Vagina (tissue), 2 donors: Measurements from ENCODE around the gene RHOBTB3.

Experiments
- POLR2A ChIP-seq, 2 donors: fragments of 450-650 bp; IDR thresholded peaks; one replicate each; pipeline ENCODE4 v1.6.1; 2017; ENCODE audit warnings: antibody characterized with exemption in 2 of 2, mild to moderate bottlenecking in 2 of 2, moderate library complexity in 2 of 2
- POLR2AphosphoS5 ChIP-seq, 2 donors: sonication (generic); formaldehyde crosslinking; IDR thresholded peaks; one replicate each; pipeline ENCODE4 v1.9.0; 2017; ENCODE audit warnings: antibody characterized with exemption in 2 of 2, mild to moderate bottlenecking in 2 of 2, low read depth in 1 of 2; ENCODE audit not compliant: insufficient read depth in 1 of 2
- TF ChIP-seq, protein P1 (sequence below), 3 experiments: fragments of 450-650 bp in 2 of 3; fragments of 200-600 bp in 1 of 3; sonication (generic) in 1 of 3; IDR thresholded peaks; one replicate each; pipeline ENCODE4 v1.5.1; 2017 to 2019; ENCODE audit warnings: antibody characterized with exemption in 3 of 3, mild to moderate bottlenecking in 2 of 3, moderate library complexity in 2 of 3

DNA sequence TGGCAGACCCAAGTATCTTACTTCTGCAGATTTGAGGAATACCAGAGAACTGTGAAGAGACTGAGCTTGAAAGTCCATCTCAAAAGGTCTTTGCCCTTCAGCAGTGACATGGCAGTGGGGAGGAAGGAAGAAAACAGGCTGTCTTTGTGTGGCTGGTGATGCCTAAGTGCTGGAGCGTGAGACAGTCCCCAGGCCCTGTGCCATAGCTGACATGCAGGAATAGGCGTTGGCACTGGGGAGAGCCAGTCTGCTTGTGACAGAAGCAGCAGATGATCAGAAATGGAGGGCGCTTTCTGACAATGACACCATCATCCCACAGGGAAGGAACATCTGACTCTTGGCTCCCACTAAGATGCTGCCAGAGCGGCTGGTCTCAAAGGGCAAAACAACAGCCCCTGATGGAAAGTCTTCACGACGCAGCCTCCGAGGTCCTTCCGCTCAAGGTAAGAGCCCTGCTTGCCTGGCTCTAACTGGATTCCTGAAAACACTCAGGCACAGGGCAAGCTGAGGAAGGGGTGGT, 106.9 kb downstream of the RHOBTB3 start:
- TF ChIP-seq POLR2AphosphoS5 (IDR thresholded peaks at IDR 0.05; ENCODE audit: insufficient read depth in 1 of 2, low read depth in 1 of 2): no peak
- TF ChIP-seq, protein P1, sequence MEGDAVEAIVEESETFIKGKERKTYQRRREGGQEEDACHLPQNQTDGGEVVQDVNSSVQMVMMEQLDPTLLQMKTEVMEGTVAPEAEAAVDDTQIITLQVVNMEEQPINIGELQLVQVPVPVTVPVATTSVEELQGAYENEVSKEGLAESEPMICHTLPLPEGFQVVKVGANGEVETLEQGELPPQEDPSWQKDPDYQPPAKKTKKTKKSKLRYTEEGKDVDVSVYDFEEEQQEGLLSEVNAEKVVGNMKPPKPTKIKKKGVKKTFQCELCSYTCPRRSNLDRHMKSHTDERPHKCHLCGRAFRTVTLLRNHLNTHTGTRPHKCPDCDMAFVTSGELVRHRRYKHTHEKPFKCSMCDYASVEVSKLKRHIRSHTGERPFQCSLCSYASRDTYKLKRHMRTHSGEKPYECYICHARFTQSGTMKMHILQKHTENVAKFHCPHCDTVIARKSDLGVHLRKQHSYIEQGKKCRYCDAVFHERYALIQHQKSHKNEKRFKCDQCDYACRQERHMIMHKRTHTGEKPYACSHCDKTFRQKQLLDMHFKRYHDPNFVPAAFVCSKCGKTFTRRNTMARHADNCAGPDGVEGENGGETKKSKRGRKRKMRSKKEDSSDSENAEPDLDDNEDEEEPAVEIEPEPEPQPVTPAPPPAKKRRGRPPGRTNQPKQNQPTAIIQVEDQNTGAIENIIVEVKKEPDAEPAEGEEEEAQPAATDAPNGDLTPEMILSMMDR (IDR thresholded peaks at IDR 0.05): no peak
- no peak for TF ChIP-seq POLR2A (IDR thresholded peaks at IDR 0.05)
